HepG2 (cell line): ENCODE results near the gene CFD. TPM values are rescaled to one million over a fixed set of nuclear protein-coding genes. Genes with fewer than 3 reads are reported as not detected.

ENCODE experiments used
- NPAS2 ChIP-seq: sonication (generic); formaldehyde crosslinking; IDR thresholded peaks from 2 replicates; pipeline ENCODE4 v1.8.0; 2022; ENCODE audit warnings: mild to moderate bottlenecking, missing genetic modification reagents, borderline replicate concordance
- SMYD3 ChIP-seq: sonication (generic); formaldehyde crosslinking; IDR thresholded peaks from 2 replicates; pipeline ENCODE4 v1.8.1; 2023; ENCODE audit warnings: mild to moderate bottlenecking, missing genetic modification reagents
- SRSF4 ChIP-seq: fragments of 200-400 bp; formaldehyde crosslinking; IDR thresholded peaks from one replicate; pipeline ENCODE4 v1.6.1; 2018; ENCODE audit warnings: mild to moderate bottlenecking, low read depth, low read length, moderate library complexity; ENCODE audit not compliant: poor library complexity, severe bottlenecking
- TBX2 ChIP-seq: sonication (generic); formaldehyde crosslinking; IDR thresholded peaks from 2 replicates; pipeline ENCODE4 v1.5.0; 2020; ENCODE audit warnings: missing genetic modification reagents, mild to moderate bottlenecking, borderline replicate concordance
- ZC3H13 ChIP-seq: sonication (generic); formaldehyde crosslinking; IDR thresholded peaks from 2 replicates; pipeline ENCODE4 v1.8.1; 2023; ENCODE audit warnings: mild to moderate bottlenecking, missing genetic modification reagents, moderate library complexity
- ZNF143 ChIP-seq: sonication (generic); formaldehyde crosslinking; IDR thresholded peaks from 2 replicates; pipeline ENCODE4 v1.4.0; 2020; ENCODE audit warnings: missing genetic modification reagents
- ZNF225 ChIP-seq: sonication (generic); formaldehyde crosslinking; IDR thresholded peaks from 2 replicates; pipeline ENCODE4 v1.4.0; 2020; ENCODE audit warnings: mild to moderate bottlenecking, missing genetic modification reagents
- ZNF263 ChIP-seq: sonication (generic); formaldehyde crosslinking; IDR thresholded peaks from 2 replicates; pipeline ENCODE4 v1.4.0; 2020; ENCODE audit warnings: missing genetic modification reagents
- ZNF567 ChIP-seq: sonication (generic); formaldehyde crosslinking; IDR thresholded peaks from 2 replicates; pipeline ENCODE4 v1.8.1; 2023; ENCODE audit warnings: mild to moderate bottlenecking, missing genetic modification reagents, borderline replicate concordance
- ZNF670 ChIP-seq: sonication (generic); formaldehyde crosslinking; IDR thresholded peaks from 2 replicates; pipeline ENCODE4 v1.8.0; 2022; ENCODE audit warnings: mild to moderate bottlenecking, missing genetic modification reagents, borderline replicate concordance
- ZNF776 ChIP-seq: sonication (generic); formaldehyde crosslinking; IDR thresholded peaks from 2 replicates; pipeline ENCODE4 v1.4.0; 2020; ENCODE audit warnings: mild to moderate bottlenecking, missing genetic modification reagents
- polyA plus RNA-seq, 8 experiments: library from polyadenylated mRNA; depleted of rRNA in 3 of 8; stranded (reverse) in 7 of 8; unstranded in 1 of 8; fragments of >200 nt; fragmentation: Illumina TruSeq in 4 of 8; extraction: Trizol in 4 of 8; gene quantifications; 2 replicates each; pipeline versions ENCODE4 v1.2.1 to v1.2.3, GENCODE V29; 2011 to 2016; ENCODE audit warnings: low read depth in 4 of 8, missing spikeins in 1 of 8, mixed read lengths in 1 of 8; ENCODE audit not compliant: insufficient read depth in 1 of 8
- total RNA-seq, 5 experiments: library from RNA; depleted of rRNA; stranded (reverse); fragments of >200 nt; fragmentation: Illumina TruSeq; extraction: Trizol; gene quantifications; 2 replicates each; pipeline ENCODE4 v1.2.3, GENCODE V29; 2016; ENCODE audit warnings: low read depth in 1 of 5
- TF ChIP-seq, protein P1 (sequence below): sonication (generic); formaldehyde crosslinking; IDR thresholded peaks from 2 replicates; pipeline ENCODE4 v1.4.0; 2020; ENCODE audit warnings: missing genetic modification reagents
- TF ChIP-seq, protein P2 (sequence below): sonication (generic); formaldehyde crosslinking; IDR thresholded peaks from 2 replicates; pipeline ENCODE4 v1.4.0; 2020; ENCODE audit warnings: missing genetic modification reagents
- TF ChIP-seq, protein P3 (sequence below): sonication (generic); formaldehyde crosslinking; IDR thresholded peaks from 2 replicates; pipeline ENCODE4 v1.5.0; 2020; ENCODE audit warnings: mild to moderate bottlenecking, missing genetic modification reagents
- TF ChIP-seq, protein P4 (sequence below): sonication (generic); formaldehyde crosslinking; conservative IDR thresholded peaks from 2 replicates; pipeline ENCODE4 v1.8.1; 2023; ENCODE audit warnings: missing genetic modification reagents

The CFD gene
- total and polyA plus RNA-seq, 2 of the 13 experiments (the other 11 are each of a cell fraction or from before 2014, with no cell fraction given) = 2.3 to 4.6 TPM

DNA sequence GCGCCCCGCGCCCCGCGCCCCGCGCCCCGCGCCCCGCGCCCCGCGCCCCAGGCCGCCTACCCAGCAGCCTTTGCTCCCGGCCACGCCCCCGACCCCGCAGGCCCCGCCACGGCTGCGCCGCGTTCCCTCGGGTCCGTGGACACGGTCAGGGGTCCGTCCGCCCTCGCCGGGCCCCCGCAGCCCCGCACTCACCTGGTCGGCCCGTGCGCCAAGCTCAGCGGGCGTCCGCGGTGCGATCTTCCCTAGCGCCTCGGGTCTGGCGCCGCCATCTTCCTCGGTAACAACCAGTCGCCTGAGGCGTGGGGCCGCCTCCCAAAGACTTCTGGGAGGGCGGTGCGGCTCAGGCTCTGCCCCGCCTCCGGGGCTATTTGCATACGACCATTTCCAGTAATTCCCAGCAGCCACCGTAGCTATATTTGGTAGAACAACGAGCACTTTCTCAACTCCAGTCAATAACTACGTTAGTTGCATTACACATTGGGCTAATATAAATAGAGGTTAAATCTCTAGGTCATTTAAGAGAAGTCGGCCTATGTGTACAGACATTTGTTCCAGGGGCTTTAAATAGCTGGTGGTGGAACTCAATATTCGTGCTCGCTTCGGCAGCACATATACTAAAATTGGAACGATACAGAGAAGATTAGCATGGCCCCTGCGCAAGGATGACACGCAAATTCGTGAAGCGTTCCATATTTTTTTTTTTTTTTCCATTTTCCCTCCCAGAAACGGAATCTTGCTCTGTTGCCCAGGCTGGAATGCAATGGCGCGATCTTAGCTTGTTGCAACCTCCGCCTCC is 33.6 kb downstream of the CFD start, which contains the start of the genes MED16 and RNU6-9 (continued):
- TF ChIP-seq, protein P1, sequence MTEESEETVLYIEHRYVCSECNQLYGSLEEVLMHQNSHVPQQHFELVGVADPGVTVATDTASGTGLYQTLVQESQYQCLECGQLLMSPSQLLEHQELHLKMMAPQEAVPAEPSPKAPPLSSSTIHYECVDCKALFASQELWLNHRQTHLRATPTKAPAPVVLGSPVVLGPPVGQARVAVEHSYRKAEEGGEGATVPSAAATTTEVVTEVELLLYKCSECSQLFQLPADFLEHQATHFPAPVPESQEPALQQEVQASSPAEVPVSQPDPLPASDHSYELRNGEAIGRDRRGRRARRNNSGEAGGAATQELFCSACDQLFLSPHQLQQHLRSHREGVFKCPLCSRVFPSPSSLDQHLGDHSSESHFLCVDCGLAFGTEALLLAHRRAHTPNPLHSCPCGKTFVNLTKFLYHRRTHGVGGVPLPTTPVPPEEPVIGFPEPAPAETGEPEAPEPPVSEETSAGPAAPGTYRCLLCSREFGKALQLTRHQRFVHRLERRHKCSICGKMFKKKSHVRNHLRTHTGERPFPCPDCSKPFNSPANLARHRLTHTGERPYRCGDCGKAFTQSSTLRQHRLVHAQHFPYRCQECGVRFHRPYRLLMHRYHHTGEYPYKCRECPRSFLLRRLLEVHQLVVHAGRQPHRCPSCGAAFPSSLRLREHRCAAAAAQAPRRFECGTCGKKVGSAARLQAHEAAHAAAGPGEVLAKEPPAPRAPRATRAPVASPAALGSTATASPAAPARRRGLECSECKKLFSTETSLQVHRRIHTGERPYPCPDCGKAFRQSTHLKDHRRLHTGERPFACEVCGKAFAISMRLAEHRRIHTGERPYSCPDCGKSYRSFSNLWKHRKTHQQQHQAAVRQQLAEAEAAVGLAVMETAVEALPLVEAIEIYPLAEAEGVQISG (CRISPR knock-in tag) = peak; percentile 76
- TF ChIP-seq SRSF4 (no peak), TBX2 (peak; percentile 25; the same call in 1 of the 2 replicates), NPAS2 (CRISPR knock-in tag) (no peak), ZNF225 (CRISPR knock-in tag) (no peak), ZNF776 (CRISPR knock-in tag) (no peak), SMYD3 (peak; percentile 66; the same call in 1 of the 2 replicates), ZNF143 (peak; percentile 89), ZNF263 (CRISPR knock-in tag) (0 out of 2 replicates have a peak, but pooled peaks have one; percentile 21), ZNF670 (CRISPR knock-in tag) (no peak), ZNF567 (CRISPR knock-in tag) (no peak), ZC3H13 (CRISPR knock-in tag) (0 out of 2 replicates have a peak, but pooled peaks have one; percentile 44)
- TF ChIP-seq, protein P2, sequence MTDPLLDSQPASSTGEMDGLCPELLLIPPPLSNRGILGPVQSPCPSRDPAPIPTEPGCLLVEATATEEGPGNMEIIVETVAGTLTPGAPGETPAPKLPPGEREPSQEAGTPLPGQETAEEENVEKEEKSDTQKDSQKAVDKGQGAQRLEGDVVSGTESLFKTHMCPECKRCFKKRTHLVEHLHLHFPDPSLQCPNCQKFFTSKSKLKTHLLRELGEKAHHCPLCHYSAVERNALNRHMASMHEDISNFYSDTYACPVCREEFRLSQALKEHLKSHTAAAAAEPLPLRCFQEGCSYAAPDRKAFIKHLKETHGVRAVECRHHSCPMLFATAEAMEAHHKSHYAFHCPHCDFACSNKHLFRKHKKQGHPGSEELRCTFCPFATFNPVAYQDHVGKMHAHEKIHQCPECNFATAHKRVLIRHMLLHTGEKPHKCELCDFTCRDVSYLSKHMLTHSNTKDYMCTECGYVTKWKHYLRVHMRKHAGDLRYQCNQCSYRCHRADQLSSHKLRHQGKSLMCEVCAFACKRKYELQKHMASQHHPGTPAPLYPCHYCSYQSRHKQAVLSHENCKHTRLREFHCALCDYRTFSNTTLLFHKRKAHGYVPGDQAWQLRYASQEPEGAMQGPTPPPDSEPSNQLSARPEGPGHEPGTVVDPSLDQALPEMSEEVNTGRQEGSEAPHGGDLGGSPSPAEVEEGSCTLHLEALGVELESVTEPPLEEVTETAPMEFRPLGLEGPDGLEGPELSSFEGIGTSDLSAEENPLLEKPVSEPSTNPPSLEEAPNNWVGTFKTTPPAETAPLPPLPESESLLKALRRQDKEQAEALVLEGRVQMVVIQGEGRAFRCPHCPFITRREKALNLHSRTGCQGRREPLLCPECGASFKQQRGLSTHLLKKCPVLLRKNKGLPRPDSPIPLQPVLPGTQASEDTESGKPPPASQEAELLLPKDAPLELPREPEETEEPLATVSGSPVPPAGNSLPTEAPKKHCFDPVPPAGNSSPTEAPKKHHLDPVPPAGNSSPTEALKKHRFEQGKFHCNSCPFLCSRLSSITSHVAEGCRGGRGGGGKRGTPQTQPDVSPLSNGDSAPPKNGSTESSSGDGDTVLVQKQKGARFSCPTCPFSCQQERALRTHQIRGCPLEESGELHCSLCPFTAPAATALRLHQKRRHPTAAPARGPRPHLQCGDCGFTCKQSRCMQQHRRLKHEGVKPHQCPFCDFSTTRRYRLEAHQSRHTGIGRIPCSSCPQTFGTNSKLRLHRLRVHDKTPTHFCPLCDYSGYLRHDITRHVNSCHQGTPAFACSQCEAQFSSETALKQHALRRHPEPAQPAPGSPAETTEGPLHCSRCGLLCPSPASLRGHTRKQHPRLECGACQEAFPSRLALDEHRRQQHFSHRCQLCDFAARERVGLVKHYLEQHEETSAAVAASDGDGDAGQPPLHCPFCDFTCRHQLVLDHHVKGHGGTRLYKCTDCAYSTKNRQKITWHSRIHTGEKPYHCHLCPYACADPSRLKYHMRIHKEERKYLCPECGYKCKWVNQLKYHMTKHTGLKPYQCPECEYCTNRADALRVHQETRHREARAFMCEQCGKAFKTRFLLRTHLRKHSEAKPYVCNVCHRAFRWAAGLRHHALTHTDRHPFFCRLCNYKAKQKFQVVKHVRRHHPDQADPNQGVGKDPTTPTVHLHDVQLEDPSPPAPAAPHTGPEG = 0 out of 2 replicates have a peak, but pooled peaks have one; percentile 25
- TF ChIP-seq, protein P3, sequence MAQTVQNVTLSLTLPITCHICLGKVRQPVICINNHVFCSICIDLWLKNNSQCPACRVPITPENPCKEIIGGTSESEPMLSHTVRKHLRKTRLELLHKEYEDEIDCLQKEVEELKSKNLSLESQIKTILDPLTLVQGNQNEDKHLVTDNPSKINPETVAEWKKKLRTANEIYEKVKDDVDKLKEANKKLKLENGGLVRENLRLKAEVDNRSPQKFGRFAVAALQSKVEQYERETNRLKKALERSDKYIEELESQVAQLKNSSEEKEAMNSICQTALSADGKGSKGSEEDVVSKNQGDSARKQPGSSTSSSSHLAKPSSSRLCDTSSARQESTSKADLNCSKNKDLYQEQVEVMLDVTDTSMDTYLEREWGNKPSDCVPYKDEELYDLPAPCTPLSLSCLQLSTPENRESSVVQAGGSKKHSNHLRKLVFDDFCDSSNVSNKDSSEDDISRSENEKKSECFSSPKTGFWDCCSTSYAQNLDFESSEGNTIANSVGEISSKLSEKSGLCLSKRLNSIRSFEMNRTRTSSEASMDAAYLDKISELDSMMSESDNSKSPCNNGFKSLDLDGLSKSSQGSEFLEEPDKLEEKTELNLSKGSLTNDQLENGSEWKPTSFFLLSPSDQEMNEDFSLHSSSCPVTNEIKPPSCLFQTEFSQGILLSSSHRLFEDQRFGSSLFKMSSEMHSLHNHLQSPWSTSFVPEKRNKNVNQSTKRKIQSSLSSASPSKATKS (CRISPR knock-in tag) = no peak
- TF ChIP-seq, protein P4, sequence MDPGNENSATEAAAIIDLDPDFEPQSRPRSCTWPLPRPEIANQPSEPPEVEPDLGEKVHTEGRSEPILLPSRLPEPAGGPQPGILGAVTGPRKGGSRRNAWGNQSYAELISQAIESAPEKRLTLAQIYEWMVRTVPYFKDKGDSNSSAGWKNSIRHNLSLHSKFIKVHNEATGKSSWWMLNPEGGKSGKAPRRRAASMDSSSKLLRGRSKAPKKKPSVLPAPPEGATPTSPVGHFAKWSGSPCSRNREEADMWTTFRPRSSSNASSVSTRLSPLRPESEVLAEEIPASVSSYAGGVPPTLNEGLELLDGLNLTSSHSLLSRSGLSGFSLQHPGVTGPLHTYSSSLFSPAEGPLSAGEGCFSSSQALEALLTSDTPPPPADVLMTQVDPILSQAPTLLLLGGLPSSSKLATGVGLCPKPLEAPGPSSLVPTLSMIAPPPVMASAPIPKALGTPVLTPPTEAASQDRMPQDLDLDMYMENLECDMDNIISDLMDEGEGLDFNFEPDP = no peak
